Ectodermal cell (in vitro differentiated cells): ENCODE measurements around the gene ICE2.

ENCODE experiments used
- H3K27ac ChIP-seq: 2 replicates; pipeline ENCODE4 v1.7.0; 2013; ENCODE audit warnings: mild to moderate bottlenecking, low read depth, low read length; ENCODE audit not compliant: insufficient read depth, poor library complexity, severe bottlenecking
- H3K27me3 ChIP-seq: 2 replicates; pipeline ENCODE4 v1.7.0; 2013; ENCODE audit warnings: mild to moderate bottlenecking, low read length; ENCODE audit not compliant: insufficient read depth, control insufficient read depth, poor library complexity, severe bottlenecking
- H3K36me3 ChIP-seq: one replicate; pipeline ENCODE4 v1.7.0; 2013; ENCODE audit warnings: low read length; ENCODE audit not compliant: control insufficient read depth, insufficient read depth
- H3K4me1 ChIP-seq: one replicate; pipeline ENCODE4 v1.7.0; 2013; ENCODE audit warnings: low read length; ENCODE audit not compliant: control insufficient read depth, insufficient read depth
- H3K4me3 ChIP-seq: 2 replicates; pipeline ENCODE4 v1.7.0; 2013; ENCODE audit warnings: low read depth, low read length, control low read depth; ENCODE audit not compliant: insufficient read depth
- H3K9me3 ChIP-seq: 2 replicates; pipeline ENCODE4 v1.7.0; 2013; ENCODE audit warnings: mild to moderate bottlenecking, low read length, moderate library complexity; ENCODE audit not compliant: control insufficient read depth
- WGBS, 2 experiments: methylation state at CpG; one replicate each; pipeline ENCODE4 v1.1.7; 2013; ENCODE audit warnings: missing lambda C conversion rate in 2 of 2; 5-methylcytosine and 5-hydroxymethylcytosine counted together

Gene ICE2

GRCh38 chr15:60390871-60391501, 88.0 kb downstream of the ICE2 start:
- peaks cover 39% of the 10 kb centered on the region for H3K4me1 ChIP-seq
- H3K4me3 ChIP-seq, result no peak overlapping the region
- peaks cover 45% of the 10 kb centered on the region for H3K27me3 ChIP-seq
- H3K36me3 ChIP-seq, result no peaks in the 10 kb centered on the region
- H3K27ac ChIP-seq, result no peak overlapping the region
- WGBS, 2 experiments, result 48 to 52% methylated on average over 6 of the region's 6 CpGs
- H3K9me3 ChIP-seq, result no peaks in the 10 kb centered on the region

- no peak overlapping the region for H3K27ac ChIP-seq
- no peaks in the 10 kb centered on the region for H3K36me3 ChIP-seq
Measured at GRCh38 chr15:60390231-60390630, 88.7 kb downstream of the ICE2 start.

GRCh38 chr15:60389261-60390077, 89.5 kb downstream of the ICE2 start:
- Histone ChIP-seq H3K4me1 (peaks cover 26% of the 10 kb centered on the region), H3K36me3 (no peaks in the 10 kb centered on the region), H3K27ac (no peak overlapping the region), H3K4me3 (no peak overlapping the region), H3K27me3 (peaks cover 45% of the 10 kb centered on the region), H3K9me3 (no peaks in the 10 kb centered on the region)
- WGBS, 2 experiments, result 82 to 84% methylated on average over 7 to 8 of the region's 8 CpGs

More at GRCh38 chr15:60390231-60390630, 88.7 kb downstream of the ICE2 start:
- WGBS, 2 experiments, result 87 to 88% methylated on average over 6 of the region's 6 CpGs
- H3K27me3 ChIP-seq, result peaks cover 45% of the 10 kb centered on the region
- no peak overlapping the region for H3K4me3 ChIP-seq
- H3K4me1 ChIP-seq, result peaks cover 33% of the 10 kb centered on the region
- H3K9me3 ChIP-seq, result no peaks in the 10 kb centered on the region

GRCh38 chr15:60387321-60387720, 91.6 kb downstream of the ICE2 start:
- peaks cover 12% of the 10 kb centered on the region for H3K4me1 ChIP-seq
- peaks cover 30% of the 10 kb centered on the region for H3K27me3 ChIP-seq
- WGBS, 2 experiments, result 100% methylated on average over 1 of the region's 1 CpG; no CpG with 5 or more reads in 1 of the 2 experiments
- no peak overlapping the region for H3K27ac ChIP-seq
- no peaks in the 10 kb centered on the region for H3K9me3 ChIP-seq
- no peaks in the 10 kb centered on the region for H3K36me3 ChIP-seq
- H3K4me3 ChIP-seq, result no peak overlapping the region

- no peak overlapping the region for H3K27ac ChIP-seq
- no peak overlapping the region for H3K4me3 ChIP-seq
- peaks cover 8% of the 10 kb centered on the region for H3K4me1 ChIP-seq
- H3K9me3 ChIP-seq, result no peaks in the 10 kb centered on the region
- WGBS, 2 experiments, result 93 to 97% methylated on average over 4 of the region's 4 CpGs
- peaks cover 23% of the 10 kb centered on the region for H3K27me3 ChIP-seq
- H3K36me3 ChIP-seq, result no peaks in the 10 kb centered on the region
Measured at GRCh38 chr15:60386615-60387014, 92.3 kb downstream of the ICE2 start.

GRCh38 chr15:60385620-60386552, 93.1 kb downstream of the ICE2 start:
- Histone ChIP-seq H3K36me3 (no peaks in the 10 kb centered on the region), H3K4me3 (no peak overlapping the region), H3K9me3 (no peaks in the 10 kb centered on the region), H3K4me1 (peaks cover under 1% of the 10 kb centered on the region), H3K27ac (no peak overlapping the region), H3K27me3 (peaks cover 22% of the 10 kb centered on the region)
- 93 to 95% methylated on average over 5 to 7 of the region's 7 CpGs for WGBS, 2 experiments

- 94 to 95% methylated on average over 3 of the region's 3 CpGs for WGBS, 2 experiments
- no peak overlapping the region for H3K27ac ChIP-seq
- H3K36me3 ChIP-seq, result no peaks in the 10 kb centered on the region
- H3K4me1 ChIP-seq, result no peaks in the 10 kb centered on the region
- H3K27me3 ChIP-seq, result peaks cover 11% of the 10 kb centered on the region
- no peak overlapping the region for H3K4me3 ChIP-seq
- no peaks in the 10 kb centered on the region for H3K9me3 ChIP-seq
Measured at GRCh38 chr15:60384526-60385126, 94.3 kb downstream of the ICE2 start.

GRCh38 chr15:60384053-60384452, 94.9 kb downstream of the ICE2 start:
- Histone ChIP-seq H3K9me3 (no peaks in the 10 kb centered on the region), H3K4me1 (no peaks in the 10 kb centered on the region), H3K27me3 (peaks cover 6% of the 10 kb centered on the region), H3K36me3 (no peaks in the 10 kb centered on the region), H3K27ac (no peak overlapping the region), H3K4me3 (no peak overlapping the region)
- 95 to 97% methylated on average over 2 of the region's 3 CpGs for WGBS, 2 experiments

GRCh38 chr15:60382773-60383674, 95.9 kb downstream of the ICE2 start:
- WGBS, 2 experiments, result 90 to 91% methylated on average over 8 of the region's 8 CpGs
- Histone ChIP-seq H3K4me3 (no peak overlapping the region), H3K9me3 (no peaks in the 10 kb centered on the region), H3K27me3 (no peaks in the 10 kb centered on the region), H3K27ac (no peak overlapping the region), H3K4me1 (no peaks in the 10 kb centered on the region), H3K36me3 (no peaks in the 10 kb centered on the region)
